K562 (cell line): ENCODE data around the gene OPRD1. TPM values are rescaled to one million over a fixed set of nuclear protein-coding genes. Genes with fewer than 3 reads are reported as not detected.

Source experiments
- ELF2 ChIP-seq: fragments of 250-450 bp; sonication (Bioruptor Pico); IDR thresholded peaks from 2 replicates; pipeline ENCODE4 v1.5.0; 2021; ENCODE audit warnings: mild to moderate bottlenecking
- FOXA3 ChIP-seq, 2 experiments: fragments of 450-650 bp in 1 of 2; sonication (generic) in 1 of 2; formaldehyde crosslinking; IDR thresholded peaks in 1 of 2; conservative IDR thresholded peaks in 1 of 2; 2 replicates each; pipeline versions ENCODE4 v1.4.0 to v1.8.0; 2020 to 2022; ENCODE audit warnings: mild to moderate bottlenecking in 2 of 2, missing genetic modification reagents in 1 of 2
- GTF2A2 ChIP-seq: IDR thresholded peaks from 2 replicates; pipeline ENCODE4 v1.6.1; 2016; ENCODE audit warnings: mild to moderate bottlenecking, missing genetic modification characterization, missing compliant biosample characterization
- HDGF ChIP-seq: fragments of 450-650 bp; IDR thresholded peaks from 2 replicates; pipeline ENCODE4 v1.6.1; 2016
- MTA1 ChIP-seq: fragments of 450-650 bp; IDR thresholded peaks from 2 replicates; pipeline ENCODE4 v1.6.1; 2017; ENCODE audit warnings: borderline replicate concordance
- NCOA1 ChIP-seq: fragments of 450-650 bp; IDR thresholded peaks from 2 replicates; pipeline ENCODE4 v1.6.1; 2016; ENCODE audit warnings: low read depth
- RBBP5 ChIP-seq: fragments of 200-600 bp; sonication (generic); IDR thresholded peaks from 2 replicates; pipeline ENCODE4 v1.6.1; 2012; ENCODE audit warnings: borderline replicate concordance, mild to moderate bottlenecking, low read length, control low read depth, inconsistent platforms; ENCODE audit not compliant: insufficient read depth, poor library complexity, severe bottlenecking
- SMARCE1 ChIP-seq: fragments of 450-650 bp; IDR thresholded peaks from 2 replicates; pipeline ENCODE4 v1.7.1; 2016; ENCODE audit warnings: mild to moderate bottlenecking
- SP1 ChIP-seq: sonication (generic); formaldehyde crosslinking; IDR thresholded peaks from 2 replicates; pipeline ENCODE4 v1.8.1; 2022; ENCODE audit warnings: mild to moderate bottlenecking, missing genetic modification reagents
- TCFL5 ChIP-seq: fragments of 250-450 bp; sonication (Bioruptor Pico); conservative IDR thresholded peaks from 2 replicates; pipeline ENCODE4 v1.6.1; 2021; ENCODE audit warnings: mild to moderate bottlenecking, moderate library complexity, matching md5 sums
- TGIF2 ChIP-seq: sonication (generic); formaldehyde crosslinking; IDR thresholded peaks from 2 replicates; pipeline ENCODE4 v1.8.1; 2022; ENCODE audit warnings: mild to moderate bottlenecking, missing genetic modification reagents, moderate library complexity
- ZNF143 ChIP-seq: sonication (generic); formaldehyde crosslinking; IDR thresholded peaks from 2 replicates; pipeline ENCODE4 v1.9.0; 2022; ENCODE audit warnings: mild to moderate bottlenecking, missing genetic modification reagents
- polyA plus RNA-seq, 8 experiments: library from polyadenylated mRNA; depleted of rRNA in 4 of 8; stranded (reverse) in 5 of 8; unstranded in 3 of 8; fragments of >200 nt; fragmentation: Nextera tagmentation in 2 of 8; fragmentation: Illumina TruSeq in 1 of 8; extraction: Ambion mirVana in 2 of 8; extraction: Trizol in 1 of 8; gene quantifications; 2 replicates each; pipeline versions ENCODE4 v1.2.1 to v1.2.3, GENCODE V29; 2011 to 2014; ENCODE audit warnings: inconsistent platforms in 1 of 8, missing spikeins in 1 of 8
- total RNA-seq, 7 experiments: library from RNA; depleted of rRNA in 6 of 7; stranded (reverse); fragments of >200 nt in 6 of 7; fragmentation: Illumina TruSeq in 2 of 7; extraction: Trizol in 2 of 7; gene quantifications; 2 replicates each; pipeline versions ENCODE4 v1.2.1 to v1.2.3, GENCODE V29; 2011 to 2021; ENCODE audit warnings: low replicate concordance in 1 of 7
- TF ChIP-seq, protein P1 (sequence below): IDR thresholded peaks from 2 replicates; pipeline ENCODE4 v1.6.1; 2011; ENCODE audit warnings: borderline replicate concordance, low read depth, mild to moderate bottlenecking, moderate library complexity, low read length; ENCODE audit not compliant: insufficient read depth, poor library complexity, severe bottlenecking
- TF ChIP-seq, protein P2 (sequence below), 2 experiments: fragments of 450-650 bp; IDR thresholded peaks; 2 replicates each; pipeline ENCODE4 v1.6.1; 2016
- TF ChIP-seq, protein P3 (sequence below), 3 experiments: fragments of 200-800 bp in 1 of 3; fragments of 250-450 bp in 1 of 3; fragments of 450-650 bp in 1 of 3; sonication (Bioruptor Pico) in 1 of 3; sonication (Bioruptor generic) in 1 of 3; formaldehyde crosslinking in 1 of 3; IDR thresholded peaks; 2 replicates each; pipeline versions ENCODE4 v1.6.1 to v1.8.0; 2016 to 2022; ENCODE audit warnings: mild to moderate bottlenecking in 2 of 3, missing genetic modification characterization in 2 of 3, missing compliant biosample characterization in 1 of 3, moderate library complexity in 1 of 3
- TF ChIP-seq, protein P4 (sequence below), 2 experiments: fragments of 200-800 bp in 1 of 2; sonication (Bioruptor generic) in 1 of 2; sonication (generic) in 1 of 2; formaldehyde crosslinking in 1 of 2; IDR thresholded peaks in 1 of 2; conservative IDR thresholded peaks in 1 of 2; 2 replicates each; pipeline versions ENCODE4 v1.5.0 to v1.6.1; 2016 to 2020; ENCODE audit warnings: missing compliant biosample characterization in 1 of 2, missing genetic modification characterization in 1 of 2, missing genetic modification reagents in 1 of 2

OPRD1 gene
- total and polyA plus RNA-seq, 9 of the 15 experiments (the other 6 are each of a cell fraction or from before 2014, with no cell fraction given) = under 0.01 to 0.03 (median under 0.01) TPM; not detected in 6

DNA sequence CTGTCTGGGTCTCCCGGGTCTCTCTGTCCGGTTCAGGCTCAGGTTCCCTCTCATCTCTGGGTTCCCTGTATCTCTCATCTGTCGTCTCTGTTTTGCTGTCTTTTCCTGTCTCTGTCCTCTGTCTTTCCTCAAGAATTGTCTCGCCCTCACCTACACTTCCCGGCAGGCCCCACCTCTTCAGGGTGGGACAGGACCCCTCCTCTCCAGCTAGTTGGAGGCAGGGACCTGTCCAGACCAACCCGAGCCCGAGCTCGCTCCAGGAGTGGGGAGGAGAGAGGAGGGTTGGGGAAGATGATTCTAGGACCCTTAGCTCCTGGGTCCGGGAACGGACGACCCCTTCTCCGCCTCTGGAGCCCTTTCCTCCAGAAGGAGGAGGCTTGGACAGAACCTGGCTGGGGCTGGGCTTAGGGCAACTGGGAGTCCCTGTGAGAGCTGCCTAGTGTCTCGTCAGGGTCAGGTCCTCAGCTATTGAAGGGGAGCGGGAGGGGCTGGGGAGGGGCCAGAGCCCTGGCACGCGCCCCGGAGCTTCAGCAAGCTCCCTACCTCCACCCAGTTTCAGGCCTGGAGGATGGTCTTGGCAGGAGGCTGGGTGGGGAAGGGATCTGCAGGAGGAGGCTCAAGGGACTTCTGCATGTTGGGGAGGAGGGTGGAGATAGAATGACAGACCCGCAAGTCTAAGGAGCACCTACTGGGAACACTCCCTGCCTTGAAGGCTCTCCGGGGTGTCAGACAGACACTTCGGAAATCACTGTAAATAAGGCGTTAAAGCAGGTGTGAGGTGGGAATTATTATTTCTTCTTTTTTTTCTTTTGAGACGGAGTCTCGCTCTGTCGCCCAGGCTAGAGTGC is 76.1 kb downstream of the OPRD1 start (continued):
- TF ChIP-seq TGIF2 (CRISPR knock-in tag) = 0 out of 2 replicates have a peak, but pooled peaks have one; percentile 2
- TF ChIP-seq SMARCE1 = no peak; the same call in 1 of the 2 replicates
- no peak for TF ChIP-seq FOXA3 (CRISPR knock-in tag; conservative IDR thresholded peaks at IDR 0.05 in 1 of 2, IDR thresholded peaks at IDR 0.05 in 1 of 2)
- no peak for TF ChIP-seq ELF2 (CRISPR knock-in tag)
- TF ChIP-seq, protein P1, sequence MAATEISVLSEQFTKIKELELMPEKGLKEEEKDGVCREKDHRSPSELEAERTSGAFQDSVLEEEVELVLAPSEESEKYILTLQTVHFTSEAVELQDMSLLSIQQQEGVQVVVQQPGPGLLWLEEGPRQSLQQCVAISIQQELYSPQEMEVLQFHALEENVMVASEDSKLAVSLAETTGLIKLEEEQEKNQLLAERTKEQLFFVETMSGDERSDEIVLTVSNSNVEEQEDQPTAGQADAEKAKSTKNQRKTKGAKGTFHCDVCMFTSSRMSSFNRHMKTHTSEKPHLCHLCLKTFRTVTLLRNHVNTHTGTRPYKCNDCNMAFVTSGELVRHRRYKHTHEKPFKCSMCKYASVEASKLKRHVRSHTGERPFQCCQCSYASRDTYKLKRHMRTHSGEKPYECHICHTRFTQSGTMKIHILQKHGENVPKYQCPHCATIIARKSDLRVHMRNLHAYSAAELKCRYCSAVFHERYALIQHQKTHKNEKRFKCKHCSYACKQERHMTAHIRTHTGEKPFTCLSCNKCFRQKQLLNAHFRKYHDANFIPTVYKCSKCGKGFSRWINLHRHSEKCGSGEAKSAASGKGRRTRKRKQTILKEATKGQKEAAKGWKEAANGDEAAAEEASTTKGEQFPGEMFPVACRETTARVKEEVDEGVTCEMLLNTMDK = no peak
- peak; percentile 49; the same call in 1 of the 2 replicates for TF ChIP-seq ZNF143 (CRISPR knock-in tag)
- TF ChIP-seq TCFL5 (CRISPR knock-in tag) = no peak
- peak; percentile 20 for TF ChIP-seq RBBP5
- TF ChIP-seq, protein P2, sequence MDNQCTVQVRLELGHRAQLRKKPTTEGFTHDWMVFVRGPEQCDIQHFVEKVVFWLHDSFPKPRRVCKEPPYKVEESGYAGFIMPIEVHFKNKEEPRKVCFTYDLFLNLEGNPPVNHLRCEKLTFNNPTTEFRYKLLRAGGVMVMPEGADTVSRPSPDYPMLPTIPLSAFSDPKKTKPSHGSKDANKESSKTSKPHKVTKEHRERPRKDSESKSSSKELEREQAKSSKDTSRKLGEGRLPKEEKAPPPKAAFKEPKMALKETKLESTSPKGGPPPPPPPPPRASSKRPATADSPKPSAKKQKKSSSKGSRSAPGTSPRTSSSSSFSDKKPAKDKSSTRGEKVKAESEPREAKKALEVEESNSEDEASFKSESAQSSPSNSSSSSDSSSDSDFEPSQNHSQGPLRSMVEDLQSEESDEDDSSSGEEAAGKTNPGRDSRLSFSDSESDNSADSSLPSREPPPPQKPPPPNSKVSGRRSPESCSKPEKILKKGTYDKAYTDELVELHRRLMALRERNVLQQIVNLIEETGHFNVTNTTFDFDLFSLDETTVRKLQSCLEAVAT (IDR thresholded peaks at IDR 0.05) = peak; percentile 64 to 78; a peak in 2 of 4 replicates
- peak; percentile 54; the same call in 1 of the 2 replicates for TF ChIP-seq SP1 (CRISPR knock-in tag)
- TF ChIP-seq, protein P3, sequence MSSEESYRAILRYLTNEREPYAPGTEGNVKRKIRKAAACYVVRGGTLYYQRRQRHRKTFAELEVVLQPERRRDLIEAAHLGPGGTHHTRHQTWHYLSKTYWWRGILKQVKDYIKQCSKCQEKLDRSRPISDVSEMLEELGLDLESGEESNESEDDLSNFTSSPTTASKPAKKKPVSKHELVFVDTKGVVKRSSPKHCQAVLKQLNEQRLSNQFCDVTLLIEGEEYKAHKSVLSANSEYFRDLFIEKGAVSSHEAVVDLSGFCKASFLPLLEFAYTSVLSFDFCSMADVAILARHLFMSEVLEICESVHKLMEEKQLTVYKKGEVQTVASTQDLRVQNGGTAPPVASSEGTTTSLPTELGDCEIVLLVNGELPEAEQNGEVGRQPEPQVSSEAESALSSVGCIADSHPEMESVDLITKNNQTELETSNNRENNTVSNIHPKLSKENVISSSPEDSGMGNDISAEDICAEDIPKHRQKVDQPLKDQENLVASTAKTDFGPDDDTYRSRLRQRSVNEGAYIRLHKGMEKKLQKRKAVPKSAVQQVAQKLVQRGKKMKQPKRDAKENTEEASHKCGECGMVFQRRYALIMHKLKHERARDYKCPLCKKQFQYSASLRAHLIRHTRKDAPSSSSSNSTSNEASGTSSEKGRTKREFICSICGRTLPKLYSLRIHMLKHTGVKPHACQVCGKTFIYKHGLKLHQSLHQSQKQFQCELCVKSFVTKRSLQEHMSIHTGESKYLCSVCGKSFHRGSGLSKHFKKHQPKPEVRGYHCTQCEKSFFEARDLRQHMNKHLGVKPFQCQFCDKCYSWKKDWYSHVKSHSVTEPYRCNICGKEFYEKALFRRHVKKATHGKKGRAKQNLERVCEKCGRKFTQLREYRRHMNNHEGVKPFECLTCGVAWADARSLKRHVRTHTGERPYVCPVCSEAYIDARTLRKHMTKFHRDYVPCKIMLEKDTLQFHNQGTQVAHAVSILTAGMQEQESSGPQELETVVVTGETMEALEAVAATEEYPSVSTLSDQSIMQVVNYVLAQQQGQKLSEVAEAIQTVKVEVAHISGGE (CRISPR knock-in tag; IDR thresholded peaks at IDR 0.05) = peak in 1 of 3 experiments; percentile 11; a peak in 1 of 6 replicates
- 0 out of 2 replicates have a peak, but pooled peaks have one; percentile 36 for TF ChIP-seq MTA1
- no peak for TF ChIP-seq NCOA1
- TF ChIP-seq, protein P4, sequence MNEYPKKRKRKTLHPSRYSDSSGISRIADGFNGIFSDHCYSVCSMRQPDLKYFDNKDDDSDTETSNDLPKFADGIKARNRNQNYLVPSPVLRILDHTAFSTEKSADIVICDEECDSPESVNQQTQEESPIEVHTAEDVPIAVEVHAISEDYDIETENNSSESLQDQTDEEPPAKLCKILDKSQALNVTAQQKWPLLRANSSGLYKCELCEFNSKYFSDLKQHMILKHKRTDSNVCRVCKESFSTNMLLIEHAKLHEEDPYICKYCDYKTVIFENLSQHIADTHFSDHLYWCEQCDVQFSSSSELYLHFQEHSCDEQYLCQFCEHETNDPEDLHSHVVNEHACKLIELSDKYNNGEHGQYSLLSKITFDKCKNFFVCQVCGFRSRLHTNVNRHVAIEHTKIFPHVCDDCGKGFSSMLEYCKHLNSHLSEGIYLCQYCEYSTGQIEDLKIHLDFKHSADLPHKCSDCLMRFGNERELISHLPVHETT (CRISPR knock-in tag; conservative IDR thresholded peaks at IDR 0.05 in 1 of 2, IDR thresholded peaks at IDR 0.05 in 1 of 2) = no peak
- no peak for TF ChIP-seq GTF2A2 (tag)
- TF ChIP-seq HDGF = peak; percentile 63; the same call in 1 of the 2 replicates
